Measurements from ENCODE around the gene PTPN5. TPM values are rescaled to one million over a fixed set of nuclear protein-coding genes. Genes with fewer than 3 reads are reported as not detected.

Gene PTPN5
- total RNA-seq, 4 donors from 2014 or later = 0.15 to 1.7 (median 1.3) TPM; not detected in 1

GRCh38 chr11:18741783-18742182 lies 49.8 kb downstream of the PTPN5 start:
- 82% methylated on average over 3 of the region's 3 CpGs for WGBS
- no peak for DNase-seq (ENCODE audit: low spot score in 2 of 2)
- no peaks in the 10 kb centered on the region for H3K4me1 ChIP-seq
- H3K9me3 ChIP-seq = no peaks in the 10 kb centered on the region
- TF ChIP-seq POLR2AphosphoS5 (IDR thresholded peaks at IDR 0.05) (no peak), CTCF (IDR thresholded peaks at IDR 0.05) (no peak), POLR2A (IDR thresholded peaks at IDR 0.05) (no peak), EP300 (IDR thresholded peaks at IDR 0.05) (no peak)
- no peak overlapping the region for H3K4me3 ChIP-seq
- H3K27me3 ChIP-seq = no peaks in the 10 kb centered on the region
- H3K27ac ChIP-seq = no peak overlapping the region
- no peaks in the 10 kb centered on the region for H3K36me3 ChIP-seq

- no peak for TF ChIP-seq CTCF (IDR thresholded peaks at IDR 0.05)
- H3K4me1 ChIP-seq = no peaks in the 10 kb centered on the region
- H3K27ac ChIP-seq = no peak overlapping the region
- no peak for DNase-seq (ENCODE audit: low spot score in 2 of 2)
- no peaks in the 10 kb centered on the region for H3K9me3 ChIP-seq
- no peaks in the 10 kb centered on the region for H3K27me3 ChIP-seq
- 80% methylated on average over 4 of the region's 4 CpGs for WGBS
- H3K36me3 ChIP-seq = no peaks in the 10 kb centered on the region
- H3K4me3 ChIP-seq = no peak overlapping the region
Observed at GRCh38 chr11:18739685-18740084, 51.9 kb downstream of the PTPN5 start.

GRCh38 chr11:18737642-18738041 lies 54.0 kb downstream of the PTPN5 start:
- no peak for TF ChIP-seq CTCF (IDR thresholded peaks at IDR 0.05)
- TF ChIP-seq EP300 (IDR thresholded peaks at IDR 0.05) = no peak
- no peak for TF ChIP-seq POLR2A (IDR thresholded peaks at IDR 0.05)
- TF ChIP-seq POLR2AphosphoS5 (IDR thresholded peaks at IDR 0.05) = no peak

GRCh38 chr11:18736590-18737148 lies 54.9 kb downstream of the PTPN5 start:
- Histone ChIP-seq H3K36me3 (no peaks in the 10 kb centered on the region), H3K27me3 (no peaks in the 10 kb centered on the region), H3K27ac (no peak overlapping the region), H3K9me3 (no peaks in the 10 kb centered on the region), H3K4me3 (no peak overlapping the region), H3K4me1 (no peaks in the 10 kb centered on the region)
- DNase-seq (ENCODE audit: low spot score in 2 of 2) = no peak
- no peak for TF ChIP-seq EP300 (IDR thresholded peaks at IDR 0.05)
- no peak for TF ChIP-seq POLR2A (IDR thresholded peaks at IDR 0.05)
- TF ChIP-seq POLR2AphosphoS5 (IDR thresholded peaks at IDR 0.05) = no peak
- TF ChIP-seq CTCF (IDR thresholded peaks at IDR 0.05) = no peak
- 58% methylated on average over 10 of the region's 10 CpGs for WGBS

More at GRCh38 chr11:18737642-18738041, 54.0 kb downstream of the PTPN5 start:
- Histone ChIP-seq H3K4me1 (no peaks in the 10 kb centered on the region), H3K27ac (no peak overlapping the region), H3K9me3 (no peaks in the 10 kb centered on the region), H3K36me3 (no peaks in the 10 kb centered on the region), H3K27me3 (no peaks in the 10 kb centered on the region), H3K4me3 (no peak overlapping the region)
- WGBS = 92% methylated on average over 8 of the region's 8 CpGs
- DNase-seq (ENCODE audit: low spot score in 2 of 2) = no peak

GRCh38 chr11:18733202-18733601 lies 58.4 kb downstream of the PTPN5 start:
- Histone ChIP-seq H3K27ac (no peak overlapping the region), H3K9me3 (no peaks in the 10 kb centered on the region), H3K4me1 (no peaks in the 10 kb centered on the region), H3K27me3 (no peaks in the 10 kb centered on the region), H3K4me3 (no peak overlapping the region), H3K36me3 (no peaks in the 10 kb centered on the region)
- DNase-seq (ENCODE audit: low spot score in 2 of 2) = no peak
- 92% methylated on average over 14 of the region's 16 CpGs for WGBS
- TF ChIP-seq EP300 (IDR thresholded peaks at IDR 0.05) (no peak), POLR2AphosphoS5 (IDR thresholded peaks at IDR 0.05) (no peak), POLR2A (IDR thresholded peaks at IDR 0.05) (no peak), CTCF (IDR thresholded peaks at IDR 0.05) (no peak)
